GM21529 (cell line): ENCODE measurements around the gene RNPEP.
"Not testable (repeated sequence)": the region's sequence is repeated elsewhere in the genome, so short reads cannot be mapped to it uniquely, and the experiment has no call there.

Source experiments
- ATAC-seq: cut with Tn5 transposase; IDR thresholded peaks from one replicate; pipeline ENCODE4 v1.9.1; 2021; ENCODE audit not compliant: unreplicated experiment

The RNPEP gene

GRCh38 chr1:201982623-201983379, at the start of gene RNPEP:
Gene RNPEP, plus strand, starts transcription at chr1:201982648. Its CDS starts 19 bp downstream, at chr1:201982667.
- ATAC-seq: peak; percentile 80

GRCh38 chr1:201933840-201934430, 48.5 kb upstream of the RNPEP start:
- ATAC-seq: no peak

- no peak for ATAC-seq
Observed at GRCh38 chr1:201937624-201938213, 44.7 kb upstream of the RNPEP start.

GRCh38 chr1:201938440-201939035, 43.9 kb upstream of the RNPEP start:
- no peak for ATAC-seq

- ATAC-seq: no peak
Observed at GRCh38 chr1:201939148-201939547, 43.3 kb upstream of the RNPEP start.

- no peak for ATAC-seq
Observed at GRCh38 chr1:201939574-201939973, 42.9 kb upstream of the RNPEP start.

- ATAC-seq: not testable (repeated sequence)
Observed at GRCh38 chr1:201940316-201940715, 42.1 kb upstream of the RNPEP start.

- ATAC-seq: no peak
Observed at GRCh38 chr1:201941420-201942128, 40.9 kb upstream of the RNPEP start.

- no peak for ATAC-seq
Observed at GRCh38 chr1:201942129-201942495, 40.3 kb upstream of the RNPEP start.

GRCh38 chr1:201944002-201944401, 38.4 kb upstream of the RNPEP start:
- ATAC-seq: no peak

- ATAC-seq: no peak
Observed at GRCh38 chr1:201944639-201945038, 37.8 kb upstream of the RNPEP start.

GRCh38 chr1:201945157-201945556, 37.3 kb upstream of the RNPEP start:
- ATAC-seq: no peak

GRCh38 chr1:201945863-201946223, 36.6 kb upstream of the RNPEP start:
- ATAC-seq: no peak

GRCh38 chr1:201946224-201946908, 36.1 kb upstream of the RNPEP start, which contains the start of gene LMOD1:
Gene LMOD1, minus strand, starts transcription at chr1:201946548. Its CDS starts 208 bp downstream, at chr1:201946340.
- no peak for ATAC-seq

GRCh38 chr1:201947697-201948008, 34.8 kb upstream of the RNPEP start:
- ATAC-seq: no peak

GRCh38 chr1:201949491-201949890, 33.0 kb upstream of the RNPEP start:
- ATAC-seq: no peak

GRCh38 chr1:201954263-201955008, 28.0 kb upstream of the RNPEP start:
- no peak for ATAC-seq

- ATAC-seq: peak; percentile 100
Observed at GRCh38 chr1:201955009-201955728, 27.3 kb upstream of the RNPEP start, which contains the start of gene TIMM17A. Gene TIMM17A, plus strand, starts transcription at chr1:201955503. Its CDS starts 24 bp downstream, at chr1:201955527.

- peak; percentile 39 for ATAC-seq
Observed at GRCh38 chr1:201955729-201956143, 26.7 kb upstream of the RNPEP start.
